ENCODE results near the gene KCNAB1.
"Not testable (repeated sequence)": the region's sequence is repeated elsewhere in the genome, so short reads cannot be mapped to it uniquely, and the experiment has no call there.

Gene KCNAB1

DNA sequence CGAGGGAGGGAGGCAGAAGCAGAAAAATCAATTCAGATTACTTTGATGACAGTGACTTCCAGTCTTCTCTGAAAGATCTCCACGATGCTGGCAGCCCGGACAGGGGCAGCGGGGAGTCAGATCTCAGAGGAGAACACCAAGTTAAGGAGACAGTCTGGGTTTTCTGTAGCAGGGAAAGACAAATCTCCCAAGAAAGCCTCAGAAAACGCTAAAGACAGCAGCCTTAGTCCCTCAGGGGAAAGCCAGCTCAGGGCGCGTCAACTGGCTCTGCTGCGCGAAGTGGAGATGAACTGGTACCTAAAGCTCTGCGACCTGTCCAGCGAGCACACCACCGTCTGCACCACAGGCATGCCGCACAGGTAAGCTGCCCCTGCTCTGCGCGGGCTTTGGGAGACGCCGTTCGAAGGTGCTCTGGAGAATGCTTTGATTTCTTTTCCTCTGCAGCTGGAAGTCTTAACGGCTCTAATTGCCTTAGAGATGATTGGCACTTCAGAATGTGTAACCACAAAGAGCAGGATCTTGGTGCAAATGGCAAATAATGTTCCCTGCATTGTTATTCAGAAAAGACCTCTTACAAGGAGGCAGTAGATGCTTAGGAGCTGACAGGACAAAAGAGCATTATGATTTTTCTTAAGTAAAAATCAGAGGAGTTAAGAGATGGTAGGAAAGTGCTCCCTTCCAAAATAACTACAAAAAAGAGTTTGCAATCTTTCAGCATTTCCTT lies at the start of gene KCNAB1:
TSS of gene KCNAB1 (plus strand) at position 51 of the 724 bp plus-strand sequence.
- DNase-seq, result no peak

- DNase-seq, result no peak
These were observed 49.3 kb upstream of the KCNAB1 start for GRCh38 chr3:156071031-156071430.

DNA sequence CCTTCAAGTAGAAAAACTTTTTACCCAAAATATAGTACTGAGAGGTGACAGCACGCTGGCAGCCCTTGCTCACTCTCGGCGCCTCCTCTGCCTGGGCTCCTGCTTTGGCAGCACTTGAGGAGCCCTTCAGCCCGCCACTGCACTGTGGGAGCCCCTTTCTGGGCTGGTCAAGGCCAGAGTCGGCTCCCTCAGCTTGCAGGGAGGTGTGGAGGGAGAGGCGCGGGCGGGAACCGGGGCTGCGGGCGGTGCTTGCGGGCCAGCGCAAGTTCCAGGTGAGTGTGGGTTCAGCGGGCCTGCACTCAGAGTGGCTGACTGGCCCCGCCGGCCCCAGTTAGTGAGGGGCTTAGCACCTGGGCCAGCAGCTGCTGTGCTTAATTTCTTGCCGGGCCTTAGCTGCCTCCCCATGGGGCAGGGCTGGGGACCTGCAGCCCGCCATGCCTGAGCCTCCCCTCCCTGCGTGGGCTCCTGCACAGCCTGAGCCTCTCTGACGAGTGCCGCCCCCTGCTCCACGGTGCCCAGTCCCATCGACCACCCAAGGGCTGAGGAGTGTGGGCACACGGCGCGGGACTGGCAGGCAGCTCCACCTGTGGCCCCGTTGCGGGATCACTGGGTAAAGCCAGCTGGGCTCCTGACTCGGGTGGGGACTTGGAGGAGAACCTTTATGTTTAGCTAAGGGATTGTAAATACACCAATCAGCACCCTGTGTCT lies 47.3 kb upstream of the KCNAB1 start:
- not testable (repeated sequence) for DNase-seq

- no peak for DNase-seq
These were observed 30.3 kb upstream of the KCNAB1 start for GRCh38 chr3:156090126-156090525.

GRCh38 chr3:156093964-156094363 lies 26.4 kb upstream of the KCNAB1 start:
- no peak for DNase-seq

DNA sequence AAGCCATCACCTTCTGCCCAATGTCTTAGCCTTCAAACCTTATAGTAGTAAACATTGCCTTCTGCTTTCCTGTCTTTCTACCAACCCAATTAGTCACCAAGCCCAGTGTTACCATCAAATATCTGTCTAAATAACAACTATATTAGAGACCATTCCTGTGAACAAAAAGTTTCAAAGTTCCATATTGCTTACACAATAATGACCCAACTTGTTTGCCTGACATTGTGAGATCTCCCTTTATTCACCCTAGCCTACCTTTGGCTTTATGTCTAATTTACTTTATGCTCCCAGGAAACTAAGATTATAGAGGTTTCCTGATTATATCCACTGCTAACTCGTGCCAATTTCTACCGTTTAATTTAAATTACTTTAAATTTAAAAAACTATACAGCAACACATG lies 26.0 kb upstream of the KCNAB1 start:
- no peak for DNase-seq

GRCh38 chr3:156095652-156096051 lies 24.7 kb upstream of the KCNAB1 start:
- DNase-seq, result not testable (repeated sequence)

GRCh38 chr3:156098437-156099035 lies 21.8 kb upstream of the KCNAB1 start:
- DNase-seq, result no peak

DNA sequence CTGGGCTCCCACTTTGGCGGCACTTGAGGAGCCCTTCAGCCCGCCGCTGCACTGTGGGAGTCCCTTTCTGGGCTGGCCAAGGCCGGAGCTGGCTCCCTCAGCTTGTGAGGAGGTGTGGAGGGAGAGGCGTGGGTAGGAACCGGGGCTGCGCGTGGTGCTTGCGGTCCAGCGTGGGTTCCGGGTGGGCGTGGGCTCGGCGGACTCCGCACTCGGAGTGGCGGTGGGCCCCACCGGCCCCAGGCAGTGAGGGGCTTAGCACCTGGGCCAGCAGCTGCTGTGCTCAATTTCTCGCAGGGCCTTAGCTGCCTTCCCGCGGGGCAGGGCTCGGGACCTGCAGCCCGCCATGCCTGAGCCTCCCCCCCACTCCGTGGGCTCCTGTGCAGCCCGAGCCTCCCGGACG lies 21.0 kb upstream of the KCNAB1 start:
- DNase-seq, result not testable (repeated sequence)

DNA sequence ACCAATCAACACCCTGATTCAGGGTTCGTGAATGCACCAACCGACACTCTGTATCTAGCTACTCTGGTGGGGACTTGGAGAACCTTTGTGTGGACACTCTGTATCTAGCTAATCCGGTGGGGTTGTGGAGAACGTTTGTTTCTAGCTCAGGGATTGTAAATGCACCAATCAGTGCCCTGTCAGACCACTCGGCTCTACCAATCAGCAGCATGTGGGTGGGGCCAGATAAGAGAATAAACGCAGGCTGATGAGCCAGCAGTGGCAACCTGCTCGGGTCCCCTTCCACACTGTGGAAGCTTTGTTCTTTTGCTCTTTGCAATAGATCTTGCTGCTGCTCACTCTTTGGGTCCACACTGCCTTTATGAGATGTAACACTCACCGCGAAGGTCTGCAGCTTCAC lies 20.4 kb upstream of the KCNAB1 start:
- DNase-seq, result not testable (repeated sequence)

GRCh38 chr3:156102267-156102931 lies 18.0 kb upstream of the KCNAB1 start:
- DNase-seq, result no peak

DNA sequence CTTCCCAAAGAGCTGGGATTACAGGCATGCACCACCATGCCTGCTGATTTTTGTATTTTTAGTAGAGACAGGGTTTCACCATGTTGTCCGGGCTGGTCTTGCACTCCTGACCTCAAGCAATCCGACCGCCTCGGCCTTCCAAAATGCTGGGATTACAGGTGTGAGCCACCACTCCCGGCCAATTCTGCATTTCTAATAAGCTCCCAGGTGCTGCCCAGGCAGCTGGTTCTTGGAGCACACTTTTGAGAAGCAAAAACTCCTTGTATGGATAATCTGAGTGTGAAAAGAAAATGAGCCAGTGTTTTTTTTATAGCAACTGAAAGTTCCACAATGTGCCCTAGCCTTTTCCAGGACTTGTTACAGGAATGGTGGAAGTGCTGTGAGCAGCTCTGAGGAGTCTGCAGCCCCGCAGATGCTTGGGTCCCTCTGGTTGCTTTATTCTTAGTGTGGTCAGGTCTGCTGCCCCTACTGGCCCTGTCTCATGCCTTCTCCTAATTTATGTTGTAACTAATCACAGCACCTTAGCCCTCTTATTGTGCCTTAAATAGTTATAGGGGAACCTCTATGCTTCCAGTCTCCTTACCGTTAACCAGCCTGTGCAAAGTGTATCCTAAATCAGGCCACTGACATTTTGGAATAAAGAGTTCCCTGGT lies 13.5 kb upstream of the KCNAB1 start:
- DNase-seq, result no peak

GRCh38 chr3:156107504-156107903 lies 12.9 kb upstream of the KCNAB1 start:
- DNase-seq, result no peak

DNA sequence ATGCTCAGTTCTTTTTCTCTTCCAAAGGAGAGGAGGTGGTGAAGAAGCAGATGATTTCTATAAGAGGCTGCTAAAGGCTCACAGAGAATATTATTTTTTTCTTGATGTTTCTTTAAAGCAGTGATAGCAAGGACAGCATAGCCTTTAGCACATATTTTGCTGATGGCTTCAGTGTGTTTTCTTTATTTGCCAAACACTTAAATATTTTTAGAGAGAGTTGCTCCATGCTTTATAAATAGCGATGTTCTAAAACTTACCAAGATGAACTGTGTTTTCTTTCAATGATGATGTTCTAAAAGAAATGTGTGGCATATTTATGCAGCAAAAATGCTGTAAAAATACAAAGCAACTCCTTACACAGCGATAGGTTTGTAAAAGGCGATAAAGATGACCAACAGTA lies 11.8 kb upstream of the KCNAB1 start:
- no peak for DNase-seq

- DNase-seq, result no peak
These were observed 10.4 kb upstream of the KCNAB1 start for GRCh38 chr3:156109989-156110388.

GRCh38 chr3:156126467-156126866 lies 6.1 kb downstream of the KCNAB1 start:
- no peak for DNase-seq

DNA sequence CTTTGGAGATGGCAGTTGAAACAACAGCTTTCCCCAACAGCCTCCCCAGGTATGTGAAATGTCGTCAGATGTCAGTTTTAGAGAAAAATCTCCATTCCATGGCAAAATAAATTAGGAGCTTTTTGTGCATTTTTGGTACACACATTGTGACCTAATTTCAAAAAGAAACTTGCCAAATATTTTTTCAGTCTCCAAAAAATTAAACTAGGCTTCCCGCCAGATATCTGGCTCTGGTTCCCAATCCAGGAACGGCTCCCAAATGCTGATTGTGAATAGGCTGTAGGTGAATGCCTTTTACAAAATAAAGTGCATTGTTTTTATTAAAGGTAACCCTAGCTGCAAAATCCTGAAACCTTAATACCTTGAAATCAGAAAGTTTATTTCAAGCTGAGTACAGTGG lies 10.9 kb downstream of the KCNAB1 start:
- no peak for DNase-seq

- no peak for DNase-seq
These were observed 11.4 kb downstream of the KCNAB1 start for GRCh38 chr3:156131799-156132198.

DNA sequence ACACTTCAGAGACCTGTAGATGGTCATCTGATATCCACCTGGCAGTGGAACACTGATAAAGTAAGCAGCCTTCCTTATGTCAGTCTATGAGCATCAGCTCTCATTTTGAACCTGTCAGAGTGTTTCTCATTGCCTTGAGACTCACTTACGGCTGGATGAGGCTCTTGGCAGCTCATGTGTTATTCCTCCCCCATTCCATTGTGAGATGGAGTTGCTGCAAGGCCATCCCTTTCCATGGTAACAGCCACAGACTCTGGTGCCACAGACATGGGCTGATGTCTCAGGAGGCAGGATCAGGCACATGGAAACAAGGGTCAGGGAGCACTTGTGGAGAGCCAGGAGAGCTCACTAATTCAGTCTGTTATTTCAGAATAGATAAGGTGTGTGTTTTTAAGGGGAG lies 11.9 kb downstream of the KCNAB1 start:
- DNase-seq, result no peak

GRCh38 chr3:156133076-156133475 lies 12.7 kb downstream of the KCNAB1 start:
- no peak for DNase-seq

DNA sequence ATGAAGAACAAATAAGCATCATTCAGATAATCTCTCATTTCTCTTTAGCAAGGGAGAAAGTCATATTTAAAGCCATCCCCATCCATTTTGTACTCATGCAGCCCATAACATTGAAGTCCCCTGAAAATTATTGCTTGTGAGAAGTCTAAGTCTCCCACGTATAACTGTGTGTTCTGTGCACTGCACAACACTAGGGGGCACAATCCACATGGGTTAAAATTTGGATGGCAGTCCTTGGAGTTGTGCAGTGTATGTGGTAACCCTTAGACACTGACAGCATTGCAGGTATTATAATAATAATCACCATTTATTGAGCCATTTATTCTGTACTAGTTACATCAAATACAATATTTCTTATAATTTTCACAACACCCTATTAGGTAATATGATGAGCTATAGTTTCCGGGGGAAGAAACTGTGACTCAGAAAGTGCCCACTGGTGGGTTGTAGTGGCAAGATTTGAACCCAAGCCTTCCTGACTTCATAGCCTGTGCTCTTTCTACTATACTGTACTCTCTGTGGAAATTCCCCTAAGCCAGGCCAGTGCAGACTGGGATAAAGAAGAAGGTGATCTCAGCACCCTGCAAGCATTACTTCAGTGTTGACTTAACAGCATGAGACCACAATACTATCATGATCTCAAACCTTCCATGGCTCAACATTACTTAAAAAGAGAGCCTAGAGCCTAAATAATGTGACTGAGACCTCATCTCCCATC lies 15.7 kb downstream of the KCNAB1 start:
- DNase-seq, result no peak

DNA sequence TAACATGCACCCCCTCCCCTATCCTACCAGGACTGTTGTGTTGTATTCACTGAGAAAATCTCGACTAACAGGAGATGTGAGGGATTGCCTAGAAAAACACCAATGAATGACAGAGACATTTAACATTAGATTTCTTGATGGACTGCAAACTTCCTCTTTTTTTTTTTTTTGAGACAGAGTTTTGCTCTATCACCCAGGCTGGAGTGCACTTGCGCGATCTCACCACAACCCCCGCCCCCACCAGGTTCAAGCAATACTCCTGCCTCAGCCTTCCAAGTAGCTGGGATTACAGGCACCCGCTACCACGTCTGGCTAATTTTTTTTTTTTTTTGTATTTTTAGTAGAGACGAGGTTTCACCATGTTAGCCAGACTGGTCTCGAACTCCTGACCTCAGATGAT lies 17.0 kb downstream of the KCNAB1 start:
- peak in 1 of 2 donors; percentile 29 for DNase-seq

Measured in bone marrow (tissue), 2 donors.